GM12878 (cell line): ENCODE data around the gene PARP2. TPM values are rescaled to one million over a fixed set of nuclear protein-coding genes. Genes with fewer than 3 reads are reported as not detected.

Source experiments
- ATAC-seq: fragments of 200-7000 bp; cut with Tn5 transposase; 3 replicates; pipeline ENCODE4 v1.9.1; 2020; ENCODE audit warnings: mild to moderate bottlenecking, moderate library complexity
- BruUV-seq: library from RNA; stranded (reverse); fragments of 400-500 nt; replicated peaks from 2 replicates; lab custom pipeline; 2021; lab: Mats Ljungman, UMichigan
- CTCF ChIA-PET: fragments of 300-600 bp; sonication (Branson Sonifier 250); formaldehyde crosslinking; extraction: SDS; loops from one replicate; lab custom pipeline; 2021; ENCODE audit warnings: inconsistent platforms; lab: Yijun Ruan, JAX
- POLR2A ChIA-PET: fragments of 350-600 bp; formaldehyde crosslinking; extraction: SDS; loops from one replicate; lab custom pipeline; 2021; ENCODE audit warnings: inconsistent platforms; lab: Charles Lee
- RAD21 ChIA-PET: fragments of 300-600 bp; sonication (Branson Sonifier 250); formaldehyde crosslinking; loops from one replicate; lab custom pipeline; 2023; ENCODE audit warnings: antibody characterized with exemption; ENCODE audit not compliant: unreplicated experiment; lab: Charles Lee
- SMC1A ChIA-PET: fragments of 300-600 bp; sonication (Branson Sonifier 250); formaldehyde crosslinking; loops from one replicate; lab custom pipeline; 2023; ENCODE audit not compliant: unreplicated experiment, uncharacterized antibody; lab: Charles Lee
- DNase-seq: peaks from one replicate; pipeline ENCODE4 v3.0.0-alpha.2; 2011; ENCODE audit warnings: low read depth, low spot score
- FAIRE-seq: peaks from 3 replicates; lab custom pipeline; 2011; peaks lifted over from hg19 to GRCh38; lab: Jason Lieb, UNC
- H2AFZ ChIP-seq: 2 replicates; pipeline ENCODE4 v1.6.0; 2011; ENCODE audit warnings: low read depth, low read length, control low read depth; ENCODE audit not compliant: control insufficient read depth
- H3K27ac ChIP-seq: 2 replicates; pipeline ENCODE4 v1.5.1; 2011; ENCODE audit warnings: control low read depth; ENCODE audit not compliant: control insufficient read depth, insufficient read depth
- H3K27me3 ChIP-seq, 2 experiments: replicated peaks in 1 of 2; 2 replicates each; pipeline versions ENCODE4 v1.6.0 to v1.6.1; 2011; ENCODE audit warnings: low read length in 1 of 2; ENCODE audit not compliant: control insufficient read depth in 2 of 2, insufficient read depth in 2 of 2
- H3K36me3 ChIP-seq, 2 experiments: 2 replicates each; pipeline ENCODE4 v1.5.1; 2011; ENCODE audit warnings: low read length in 1 of 2; ENCODE audit not compliant: control insufficient read depth in 2 of 2, insufficient read depth in 2 of 2
- H3K4me1 ChIP-seq: 2 replicates; pipeline ENCODE4 v1.6.1; 2011; ENCODE audit warnings: mild to moderate bottlenecking, low read length, moderate library complexity, mixed read lengths; ENCODE audit not compliant: control insufficient read depth, insufficient read depth
- H3K4me2 ChIP-seq: 2 replicates; pipeline ENCODE4 v1.6.0; 2011; ENCODE audit warnings: control low read depth; ENCODE audit not compliant: control insufficient read depth, insufficient read depth
- H3K4me3 ChIP-seq: fragments of 200-600 bp; sonication (generic); 2 replicates; pipeline ENCODE4 v1.5.1; 2016
- H3K79me2 ChIP-seq: 2 replicates; pipeline ENCODE4 v1.6.0; 2011; ENCODE audit warnings: low read length; ENCODE audit not compliant: control insufficient read depth, insufficient read depth
- H3K9ac ChIP-seq: 2 replicates; pipeline ENCODE4 v1.8.0; 2011; ENCODE audit warnings: low read length, control low read depth, mixed read lengths; ENCODE audit not compliant: control insufficient read depth, insufficient read depth
- H3K9me3 ChIP-seq: replicated peaks from 3 replicates; pipeline ENCODE4 v1.5.1; 2011; ENCODE audit warnings: mild to moderate bottlenecking, low read length; ENCODE audit not compliant: control insufficient read depth, insufficient read depth
- H4K20me1 ChIP-seq: 2 replicates; pipeline ENCODE4 v1.6.0; 2011; ENCODE audit not compliant: control insufficient read depth, insufficient read depth
- BMI1 ChIP-seq: fragments of 450-650 bp; IDR thresholded peaks from 2 replicates; pipeline ENCODE4 v1.6.1; 2016; ENCODE audit warnings: mild to moderate bottlenecking, moderate library complexity, borderline replicate concordance
- CEBPZ ChIP-seq: fragments of 150-350 bp; IDR thresholded peaks from 2 replicates; pipeline ENCODE4 v1.6.1; 2016; ENCODE audit warnings: low read depth, low read length
- DPF2 ChIP-seq: fragments of 450-650 bp; IDR thresholded peaks from 2 replicates; pipeline ENCODE4 v1.6.1; 2017; ENCODE audit warnings: mild to moderate bottlenecking
- FOS ChIP-seq: IDR thresholded peaks from 3 replicates; pipeline ENCODE4 v1.6.1; 2011; ENCODE audit warnings: borderline replicate concordance; ENCODE audit not compliant: insufficient read length; ENCODE audit errors: extremely low read depth
- FOXM1 ChIP-seq: IDR thresholded peaks from 2 replicates; pipeline ENCODE4 v1.6.1; 2012; ENCODE audit warnings: low read depth, mild to moderate bottlenecking, inconsistent platforms, low read length, moderate library complexity
- JUNB ChIP-seq: IDR thresholded peaks from 2 replicates; pipeline ENCODE4 v1.6.1; 2016; ENCODE audit warnings: antibody characterized with exemption, mild to moderate bottlenecking
- NFYA ChIP-seq: IDR thresholded peaks from 2 replicates; pipeline ENCODE4 v1.6.1; 2011; ENCODE audit warnings: low read depth, mild to moderate bottlenecking, low read length, improper control_type of control experiment, borderline replicate concordance
- PBX3 ChIP-seq: IDR thresholded peaks from 2 replicates; pipeline ENCODE4 v1.6.1; 2011; ENCODE audit warnings: mild to moderate bottlenecking, low read depth, low read length, moderate library complexity; ENCODE audit not compliant: insufficient replicate concordance
- POU2F2 ChIP-seq: IDR thresholded peaks from 3 replicates; pipeline ENCODE4 v1.6.1; 2011; ENCODE audit warnings: low read depth, mild to moderate bottlenecking, low read length, borderline replicate concordance
- RELB ChIP-seq: fragments of 450-650 bp; IDR thresholded peaks from 2 replicates; pipeline ENCODE4 v1.6.1; 2017; ENCODE audit warnings: low read depth, mild to moderate bottlenecking, moderate library complexity
- RUNX3 ChIP-seq: IDR thresholded peaks from 2 replicates; pipeline ENCODE4 v1.6.1; 2012; ENCODE audit warnings: low read length, inconsistent platforms
- SPI1 ChIP-seq: IDR thresholded peaks from 2 replicates; pipeline ENCODE4 v1.6.1; 2011; ENCODE audit warnings: low read depth, mild to moderate bottlenecking, low read length, moderate library complexity, borderline replicate concordance; ENCODE audit not compliant: insufficient read depth
- SREBF2 ChIP-seq: IDR thresholded peaks from 2 replicates; pipeline ENCODE4 v1.6.1; 2012; ENCODE audit warnings: mild to moderate bottlenecking, low read length
- SUPT20H ChIP-seq: IDR thresholded peaks from 2 replicates; pipeline ENCODE4 v1.6.1; 2011; ENCODE audit warnings: low read depth, mild to moderate bottlenecking, low read length, moderate library complexity, borderline replicate concordance; ENCODE audit not compliant: control insufficient read depth
- ZNF24 ChIP-seq: fragments of 450-650 bp; IDR thresholded peaks from 2 replicates; pipeline ENCODE4 v1.6.1; 2017; ENCODE audit warnings: antibody characterized with exemption, mild to moderate bottlenecking
- WGBS: methylation state at CpG from one replicate; pipeline ENCODE4 v1.1.6; 2016; ENCODE audit warnings: low lambda C conversion rate; ENCODE audit not compliant: insufficient replicate concordance, insufficient coverage; ENCODE audit errors: missing lambda C conversion rate; 5-methylcytosine and 5-hydroxymethylcytosine counted together
- in situ Hi-C: fragments of 300-500 bp; cut with MboI; formaldehyde crosslinking; loops from 9 replicates; pipeline ENCODE4 v1.14.3; 2018; ENCODE audit warnings: mixed read lengths
- intact Hi-C: fragments of 100-400 bp; cut with micrococcal nuclease; formaldehyde crosslinking; loops from one replicate; pipeline ENCODE4 v1.14.2; 2022; ENCODE audit not compliant: unreplicated experiment
- polyA plus RNA-seq, 11 experiments: library from polyadenylated mRNA; depleted of rRNA in 4 of 11; unstranded in 6 of 11; stranded (reverse) in 5 of 11; fragments of >200 nt; fragmentation: Nextera tagmentation in 4 of 11; fragmentation: Illumina TruSeq in 1 of 11; extraction: Ambion mirVana in 4 of 11; extraction: Trizol in 1 of 11; gene quantifications; 1 replicate in 1 of 11; 2 replicates in 10 of 11; pipeline versions ENCODE4 v1.2.1 to v1.2.3, GENCODE V29; 2011 to 2016; ENCODE audit warnings: inconsistent platforms in 2 of 11, missing spikeins in 2 of 11, low read depth in 1 of 11
- total RNA-seq, 4 experiments: library from RNA; depleted of rRNA in 3 of 4; stranded (reverse); fragments of >200 nt in 3 of 4; fragmentation: Illumina TruSeq in 1 of 4; extraction: Trizol in 1 of 4; gene quantifications; 2 replicates each; pipeline versions ENCODE4 v1.2.1 to v1.2.3, GENCODE V29; 2013 to 2021

PARP2 gene
- total and polyA plus RNA-seq, 10 of the 15 experiments (the other 5 are each of a cell fraction or from before 2014, with no cell fraction given): 26.7 to 75.4 (median 42.3) TPM

GRCh38 chr14:20341646-20342045, 1.8 kb upstream of the PARP2 start:
- no peak for FAIRE-seq
- Histone ChIP-seq H3K27me3 (no peaks in the 10 kb centered on the region), H3K9ac (peak overlapping the region; percentile 94), H3K9me3 (no peaks in the 10 kb centered on the region), H3K36me3 (peaks cover 0 to 4% of the 10 kb centered on the region in 2 experiments; a peak in 1 of 4 replicates), H2AFZ (no peak overlapping the region), H3K4me2 (peak overlapping the region; percentile 95), H3K4me3 (peak overlapping the region; percentile 81)
- in situ Hi-C loops: no loop called here
- SMC1A ChIA-PET: interaction anchor here (0.6 to 6.3 kb wide), 13 partner anchors 9 to 416 kb away, joined by 3 to 65 read pairs (median 4); partner anchors contain the start of genes CCNB1IP1 and RNASE4
- BruUV-seq: no TSS peak
- no peak for ATAC-seq
- TF ChIP-seq DPF2 (no peak), PBX3 (no peak), SREBF2 (no peak), SUPT20H (no peak), FOXM1 (no peak), JUNB (no peak), FOS (no peak), NFYA (no peak), RELB (no peak), CEBPZ (no peak), BMI1 (no peak), POU2F2 (no peak), SPI1 (no peak), ZNF24 (no peak), RUNX3 (no peak)
- TF ChIP-seq, all 136 proteins: peak for 0
- H3K4me1 ChIP-seq: no peaks in the 10 kb centered on the region
- ChIA-PET CTCF (interaction anchor here (0.7 to 5.1 kb wide), 12 partner anchors 10 to 271 kb away, joined by 3 to 62 read pairs (median 3); partner anchors contain the start of genes CCNB1IP1 and TTC5), POLR2A (interaction anchor here (0.6 to 4.7 kb wide), 6 partner anchors 11 to 423 kb away, joined by 3 to 96 read pairs (median 3); partner anchors contain the start of genes CCNB1IP1 and TEP1), RAD21 (interaction anchor here (0.6 to 4.1 kb wide), 10 partner anchors 9 to 440 kb away, joined by 3 to 55 read pairs (median 10); partner anchors contain the start of genes APEX1, CCNB1IP1, OSGEP and RNASE6)
- H4K20me1 ChIP-seq: no peaks in the 10 kb centered on the region
- 50% methylated on average over 2 of the region's 2 CpGs for whole genome bisulfite sequencing
- intact Hi-C loops: loop anchor here (5.0 kb wide), 4 partner anchors 71 to 761 kb away; partner anchors contain the start of genes TEP1 and TMEM253
- H3K27ac ChIP-seq: no peak overlapping the region
- no peak for DNase-seq
- H3K79me2 ChIP-seq: peaks cover 10% of the 10 kb centered on the region
